Erythroblast (primary cell): Measurements from ENCODE around the gene LZIC.

Experiments used
- GATA1 ChIP-seq: IDR thresholded peaks from 2 replicates; pipeline ENCODE4 v1.6.1; 2011; ENCODE audit warnings: low read depth, mild to moderate bottlenecking, control low read depth, low read length, moderate library complexity
- POLR2A ChIP-seq: IDR thresholded peaks from 2 replicates; pipeline ENCODE4 v1.6.1; 2011; ENCODE audit warnings: mild to moderate bottlenecking, low read length

DNA sequence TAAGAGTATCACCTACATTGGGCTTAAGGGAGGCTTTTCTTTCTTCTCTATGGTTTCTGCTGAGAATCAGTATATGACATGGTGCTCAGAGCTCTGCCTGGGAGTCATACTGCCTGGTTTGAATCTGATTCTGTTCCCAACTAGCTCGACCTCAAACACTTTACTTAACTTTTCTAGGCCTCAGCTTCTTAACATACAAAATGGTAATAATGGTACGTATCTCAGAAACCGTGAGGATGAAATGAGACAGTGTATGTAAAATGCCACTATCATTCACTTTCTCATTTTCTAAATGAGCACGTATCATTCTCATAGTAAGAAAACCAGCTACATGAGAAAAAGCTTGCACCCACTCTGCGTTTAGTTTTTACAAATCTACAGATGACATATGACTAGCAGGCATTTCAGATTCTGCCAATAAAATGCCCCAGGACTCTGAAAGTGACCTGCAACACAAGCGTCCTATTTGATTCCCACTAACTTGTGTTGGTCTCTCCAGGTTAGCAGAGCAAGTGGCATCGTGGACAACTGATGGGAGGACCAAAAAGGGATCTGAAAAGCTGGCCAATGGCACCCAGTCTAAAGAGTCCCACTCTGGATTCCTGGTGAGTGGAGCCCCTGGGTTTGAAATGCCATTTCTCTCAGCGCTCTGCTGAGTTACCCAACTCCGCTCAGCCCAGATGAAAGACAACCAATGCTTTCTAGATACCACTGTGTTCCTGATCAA is 39.2 kb downstream of the LZIC start:
- TF ChIP-seq POLR2A (no peak), GATA1 (no peak)
